MM.1S (cell line): ENCODE data around the gene PLXNA4.

ENCODE experiments used
- DNase-seq: peaks from one replicate; pipeline ENCODE4 v3.0.0-alpha.2; 2015
- H2AFZ ChIP-seq: fragments of 300-600 bp; sonication (generic); 2 replicates; pipeline ENCODE4 v1.6.0; 2016; ENCODE audit warnings: antibody characterized with exemption, low read length
- H3F3A ChIP-seq: fragments of 300-600 bp; sonication (generic); 2 replicates; pipeline ENCODE4 v1.6.1; 2016; ENCODE audit warnings: mild to moderate bottlenecking, antibody characterized with exemption, low read length, moderate library complexity, mixed read lengths; ENCODE audit not compliant: insufficient read depth
- H3K27ac ChIP-seq: fragments of 300-600 bp; sonication (generic); 2 replicates; pipeline ENCODE4 v1.5.1; 2016; ENCODE audit warnings: mild to moderate bottlenecking, low read length
- H3K27me3 ChIP-seq: fragments of 300-600 bp; sonication (generic); replicated peaks from 2 replicates; pipeline ENCODE4 v1.6.0; 2016; ENCODE audit warnings: low read length; ENCODE audit not compliant: insufficient read depth
- H3K36me3 ChIP-seq: fragments of 300-600 bp; sonication (generic); replicated peaks from 2 replicates; pipeline ENCODE4 v1.6.1; 2016; ENCODE audit warnings: mild to moderate bottlenecking, low read length, mixed read lengths; ENCODE audit not compliant: insufficient read depth
- H3K4me1 ChIP-seq: fragments of 300-600 bp; sonication (generic); 2 replicates; pipeline ENCODE4 v1.6.1; 2016; ENCODE audit warnings: low read length, mixed read lengths
- H3K4me2 ChIP-seq: fragments of 300-600 bp; sonication (generic); 2 replicates; pipeline ENCODE4 v1.6.0; 2016; ENCODE audit warnings: low read depth, low read length
- H3K4me3 ChIP-seq: fragments of 300-600 bp; sonication (generic); 2 replicates; pipeline ENCODE4 v1.5.1; 2016; ENCODE audit warnings: low read length, mixed read lengths
- H3K79me2 ChIP-seq: fragments of 300-600 bp; sonication (generic); 2 replicates; pipeline ENCODE4 v1.6.1; 2016; ENCODE audit warnings: mixed run types, low read length, mixed read lengths
- H3K9ac ChIP-seq: fragments of 300-600 bp; sonication (generic); 2 replicates; pipeline ENCODE4 v1.6.1; 2016; ENCODE audit warnings: low read length, mixed read lengths
- H3K9me2 ChIP-seq: fragments of 300-600 bp; sonication (generic); replicated peaks from 2 replicates; pipeline ENCODE4 v1.6.1; 2016; ENCODE audit warnings: mild to moderate bottlenecking, low read length, mixed read lengths; ENCODE audit not compliant: insufficient read depth
- H3K9me3 ChIP-seq: fragments of 300-600 bp; sonication (generic); replicated peaks from 2 replicates; pipeline ENCODE4 v1.6.1; 2016; ENCODE audit warnings: mild to moderate bottlenecking, low read length, mixed read lengths; ENCODE audit not compliant: insufficient read depth
- H4K20me1 ChIP-seq: fragments of 300-600 bp; sonication (generic); 2 replicates; pipeline ENCODE4 v1.6.1; 2016; ENCODE audit warnings: mild to moderate bottlenecking, low read length, moderate library complexity, mixed read lengths; ENCODE audit not compliant: insufficient read depth
- CTCF ChIP-seq: fragments of 300-600 bp; sonication (generic); IDR thresholded peaks from 2 replicates; pipeline ENCODE4 v1.5.1; 2016; ENCODE audit warnings: antibody characterized with exemption, low read length, mixed read lengths
- EZH2 ChIP-seq: fragments of 300-600 bp; sonication (generic); optimal IDR thresholded peaks from 2 replicates; pipeline ENCODE3; 2017; ENCODE audit warnings: low read depth, mild to moderate bottlenecking, antibody characterized with exemption, low read length, mixed read lengths
- EZH2phosphoT487 ChIP-seq: fragments of 300-600 bp; sonication (generic); IDR thresholded peaks from 2 replicates; pipeline ENCODE4 v1.6.1; 2018; ENCODE audit warnings: antibody characterized with exemption, low read length

PLXNA4 gene

GRCh38 chr7:132272763-132273371 is 303.4 kb downstream of the PLXNA4 start:
- no peak for TF ChIP-seq CTCF
- TF ChIP-seq EZH2 = no peak
- TF ChIP-seq EZH2phosphoT487 = no peak
- no peaks in the 10 kb centered on the region for H3K79me2 ChIP-seq

GRCh38 chr7:132270517-132270916 is 305.8 kb downstream of the PLXNA4 start:
- no peaks in the 10 kb centered on the region for H3K9me2 ChIP-seq

More at GRCh38 chr7:132272763-132273371, 303.4 kb downstream of the PLXNA4 start:
- Histone ChIP-seq H3K9ac (no peak overlapping the region), H3F3A (no peaks in the 10 kb centered on the region), H3K36me3 (no peaks in the 10 kb centered on the region), H3K27me3 (no peaks in the 10 kb centered on the region), H4K20me1 (no peaks in the 10 kb centered on the region), H3K4me2 (no peak overlapping the region), H2AFZ (no peak overlapping the region), H3K4me1 (no peaks in the 10 kb centered on the region), H3K27ac (no peak overlapping the region), H3K9me3 (no peaks in the 10 kb centered on the region), H3K4me3 (no peak overlapping the region), H3K9me2 (no peaks in the 10 kb centered on the region)
- DNase-seq = no peak

GRCh38 chr7:132269718-132270117 is 306.6 kb downstream of the PLXNA4 start:
- no peaks in the 10 kb centered on the region for H3K79me2 ChIP-seq
- no peak overlapping the region for H3K4me3 ChIP-seq
- TF ChIP-seq CTCF = no peak
- no peak for TF ChIP-seq EZH2phosphoT487
- no peak for TF ChIP-seq EZH2
- H3K36me3 ChIP-seq = no peaks in the 10 kb centered on the region
- no peak for DNase-seq
- H3F3A ChIP-seq = no peaks in the 10 kb centered on the region
- H3K9ac ChIP-seq = no peak overlapping the region
- no peaks in the 10 kb centered on the region for H3K4me1 ChIP-seq
- no peaks in the 10 kb centered on the region for H3K9me2 ChIP-seq
- no peak overlapping the region for H2AFZ ChIP-seq
- H3K27me3 ChIP-seq = no peaks in the 10 kb centered on the region
- no peaks in the 10 kb centered on the region for H4K20me1 ChIP-seq
- H3K4me2 ChIP-seq = no peak overlapping the region
- H3K9me3 ChIP-seq = no peaks in the 10 kb centered on the region
- H3K27ac ChIP-seq = no peak overlapping the region

More at GRCh38 chr7:132270517-132270916, 305.8 kb downstream of the PLXNA4 start:
- no peaks in the 10 kb centered on the region for H4K20me1 ChIP-seq
- TF ChIP-seq EZH2 = no peak
- TF ChIP-seq CTCF = no peak
- no peak for TF ChIP-seq EZH2phosphoT487
- no peaks in the 10 kb centered on the region for H3F3A ChIP-seq
- no peaks in the 10 kb centered on the region for H3K36me3 ChIP-seq
- H2AFZ ChIP-seq = no peak overlapping the region
- H3K9ac ChIP-seq = no peak overlapping the region
- H3K4me2 ChIP-seq = no peak overlapping the region
- peak; percentile 48 for DNase-seq
- H3K79me2 ChIP-seq = no peaks in the 10 kb centered on the region
- no peaks in the 10 kb centered on the region for H3K9me3 ChIP-seq
- H3K27me3 ChIP-seq = no peaks in the 10 kb centered on the region
- H3K4me3 ChIP-seq = no peak overlapping the region
- H3K27ac ChIP-seq = no peak overlapping the region
- H3K4me1 ChIP-seq = no peaks in the 10 kb centered on the region
